ENCODE results near the gene FNDC5. TPM values are rescaled to one million over a fixed set of nuclear protein-coding genes. Genes with fewer than 3 reads are reported as not detected.

Gene FNDC5
- polyA plus RNA-seq, 1 of the 3 experiments (the other 2 are of a cell fraction), result 0.59 TPM

GRCh38 chr1:32899586-32900296 is 29.0 kb upstream of the FNDC5 start:
- H3K27me3 ChIP-seq (ENCODE audit: insufficient read depth), result peaks cover 7% of the 10 kb centered on the region; the same call in 1 of the 2 replicates
- H3K9ac ChIP-seq, result no peak overlapping the region
- no peak overlapping the region for H3K4me2 ChIP-seq
- no peaks in the 10 kb centered on the region for H4K20me1 ChIP-seq (ENCODE audit: insufficient read depth)
- H3K4me3 ChIP-seq (ENCODE audit: low read depth in 2 of 2, low read length in 1 of 2), result no peak overlapping the region
- H3K4me1 ChIP-seq (ENCODE audit: control insufficient read depth in 1 of 2, insufficient read depth in 2 of 2, low read depth in 1 of 2, low read length in 1 of 2), result peaks cover 0 to 11% of the 10 kb centered on the region in 2 experiments; a peak in 1 of 4 replicates
- WGBS (ENCODE audit: low lambda C conversion rate), result 55% methylated on average over 5 of the region's 7 CpGs
- no peaks in the 10 kb centered on the region for H3K79me2 ChIP-seq (ENCODE audit: insufficient read depth)
- H3F3A ChIP-seq (replicated peaks; ENCODE audit: insufficient read depth), result no peaks in the 10 kb centered on the region
- TF ChIP-seq YY1 (IDR thresholded peaks at IDR 0.05; ENCODE audit: low read depth), result no peak
- no peak for TF ChIP-seq ELF1 (IDR thresholded peaks at IDR 0.05)
- TF ChIP-seq SIN3A (IDR thresholded peaks at IDR 0.05; ENCODE audit: borderline replicate concordance, low read depth, low read length), result no peak
- TF ChIP-seq POLR2AphosphoS5 (IDR thresholded peaks at IDR 0.05; ENCODE audit: low read depth, low read length), result no peak
- no peak for TF ChIP-seq EZH2phosphoT487 (IDR thresholded peaks at IDR 0.05; ENCODE audit: borderline replicate concordance, low read depth)
- no peak for TF ChIP-seq ZBTB33 (IDR thresholded peaks at IDR 0.05; ENCODE audit: borderline replicate concordance, low read depth)
- TF ChIP-seq JUND (IDR thresholded peaks at IDR 0.05), result no peak
- no peak for TF ChIP-seq FOXJ3 (CRISPR knock-in tag; IDR thresholded peaks at IDR 0.05)
- TF ChIP-seq TAF1 (IDR thresholded peaks at IDR 0.05; ENCODE audit: borderline replicate concordance, low read depth, low read length), result no peak
- H3K9me3 ChIP-seq, result no peaks in the 10 kb centered on the region
- no peaks in the 10 kb centered on the region for H3K36me3 ChIP-seq (replicated peaks in 1 of 2; ENCODE audit: control insufficient read depth in 1 of 2, insufficient read depth in 2 of 2, low read length in 1 of 2)
- ChIA-PET POLR2A (no interaction called here), CTCF (interaction anchor here (1.4 to 3.6 kb wide), 5 partner anchors 9 to 186 kb away, joined by 3 to 19 read pairs (median 6); partner anchors contain the start of gene HPCA)
- peak; percentile 49 for DNase-seq
- no peak overlapping the region for H2AFZ ChIP-seq (ENCODE audit: low read depth)
- H3K9me2 ChIP-seq, result no peaks in the 10 kb centered on the region
- no peak overlapping the region for H3K27ac ChIP-seq (ENCODE audit: low read depth in 2 of 2, low read length in 1 of 2)

- 100% methylated on average over 1 of the region's 3 CpGs for WGBS (ENCODE audit: low lambda C conversion rate)
- no peaks in the 10 kb centered on the region for H4K20me1 ChIP-seq (ENCODE audit: insufficient read depth)
- H3K9ac ChIP-seq, result no peak overlapping the region
- H3K27ac ChIP-seq (ENCODE audit: low read depth in 2 of 2, low read length in 1 of 2), result no peak overlapping the region
- no peak overlapping the region for H3K4me2 ChIP-seq
- peak; percentile 10 for DNase-seq
- H2AFZ ChIP-seq (ENCODE audit: low read depth), result no peak overlapping the region
- no peaks in the 10 kb centered on the region for H3K9me3 ChIP-seq
- H3K27me3 ChIP-seq (ENCODE audit: insufficient read depth), result peaks cover 7% of the 10 kb centered on the region; the same call in 1 of the 2 replicates
- H3K9me2 ChIP-seq, result no peaks in the 10 kb centered on the region
- H3F3A ChIP-seq (replicated peaks; ENCODE audit: insufficient read depth), result no peaks in the 10 kb centered on the region
- H3K4me1 ChIP-seq (ENCODE audit: control insufficient read depth in 1 of 2, insufficient read depth in 2 of 2, low read depth in 1 of 2, low read length in 1 of 2), result peaks cover 0 to 11% of the 10 kb centered on the region in 2 experiments; a peak in 1 of 4 replicates
- CTCF ChIA-PET, result interaction anchor here (0.8 to 3.6 kb wide), 6 partner anchors 10 to 187 kb away, joined by 3 to 19 read pairs (median 6); partner anchors contain the start of gene HPCA
- H3K36me3 ChIP-seq (replicated peaks in 1 of 2; ENCODE audit: control insufficient read depth in 1 of 2, insufficient read depth in 2 of 2, low read length in 1 of 2), result no peaks in the 10 kb centered on the region
- no peaks in the 10 kb centered on the region for H3K79me2 ChIP-seq (ENCODE audit: insufficient read depth)
- TF ChIP-seq YY1 (IDR thresholded peaks at IDR 0.05; ENCODE audit: low read depth), result no peak
- TF ChIP-seq FOXM1 (IDR thresholded peaks at IDR 0.05; ENCODE audit: low read depth), result no peak
- TF ChIP-seq POLR2AphosphoS5 (IDR thresholded peaks at IDR 0.05; ENCODE audit: low read depth, low read length), result no peak
- no peak for TF ChIP-seq EP300 (IDR thresholded peaks at IDR 0.05; ENCODE audit: borderline replicate concordance in 1 of 2, low read depth in 1 of 2, low read length in 1 of 2)
- TF ChIP-seq TCF12 (IDR thresholded peaks at IDR 0.05), result no peak
- no peak for TF ChIP-seq RAD21 (IDR thresholded peaks at IDR 0.05; ENCODE audit: low read length)
- TF ChIP-seq MEF2A (IDR thresholded peaks at IDR 0.05; ENCODE audit: borderline replicate concordance, low read depth), result no peak
- no peak for TF ChIP-seq RXRA (IDR thresholded peaks at IDR 0.05; ENCODE audit: borderline replicate concordance, low read depth)
- TF ChIP-seq SMC3 (IDR thresholded peaks at IDR 0.05; ENCODE audit: low read depth, low read length), result no peak
- TF ChIP-seq USF1 (IDR thresholded peaks at IDR 0.05; ENCODE audit: borderline replicate concordance, low read depth), result no peak
- TF ChIP-seq USF2 (IDR thresholded peaks at IDR 0.05; ENCODE audit: borderline replicate concordance, low read depth, low read length), result no peak
- TF ChIP-seq ZBTB33 (IDR thresholded peaks at IDR 0.05; ENCODE audit: borderline replicate concordance, low read depth), result no peak
- POLR2A ChIA-PET, result no interaction called here
- H3K4me3 ChIP-seq (ENCODE audit: low read depth in 2 of 2, low read length in 1 of 2), result no peak overlapping the region
Measured at GRCh38 chr1:32898958-32899357, 28.2 kb upstream of the FNDC5 start.

Measured in SK-N-SH (cell line).